Spleen (tissue), 11 donors: ENCODE measurements around the gene TCHP. TPM values are rescaled to one million over a fixed set of nuclear protein-coding genes. Genes with fewer than 3 reads are reported as not detected.

Experiments
- DNase-seq: peaks from one replicate; pipeline ENCODE4 v3.0.0-alpha.2; 2020
- H3K27ac ChIP-seq, 8 donors: fragments of 200-600 bp; sonication (generic) in 7 of 8; 1 replicate in 4 of 8; 2 replicates in 4 of 8; pipeline versions ENCODE4 v1.5.0 to v1.8.0; 2016 to 2021; ENCODE audit warnings: inconsistent platforms in 4 of 8, mild to moderate bottlenecking in 4 of 8, moderate library complexity in 1 of 8
- H3K27me3 ChIP-seq, 7 donors: fragments of 200-600 bp; sonication (generic) in 6 of 7; replicated peaks in 1 of 7; 1 replicate in 4 of 7; 2 replicates in 3 of 7; pipeline versions ENCODE4 v1.5.0 to v1.8.0; 2016 to 2021; ENCODE audit warnings: inconsistent platforms in 3 of 7, mild to moderate bottlenecking in 1 of 7
- H3K36me3 ChIP-seq, 6 donors: fragments of 200-600 bp; sonication (generic) in 5 of 6; 1 replicate in 4 of 6; 2 replicates in 2 of 6; pipeline versions ENCODE4 v1.5.0 to v1.8.0; 2016 to 2021; ENCODE audit warnings: inconsistent platforms in 2 of 6
- H3K4me1 ChIP-seq, 6 donors: fragments of 200-600 bp; sonication (generic) in 5 of 6; 1 replicate in 3 of 6; 2 replicates in 3 of 6; pipeline versions ENCODE4 v1.5.0 to v1.8.0; 2016 to 2021; ENCODE audit warnings: inconsistent platforms in 3 of 6
- H3K4me3 ChIP-seq, 8 donors: fragments of 200-600 bp; sonication (generic) in 7 of 8; 1 replicate in 4 of 8; 2 replicates in 4 of 8; pipeline versions ENCODE4 v1.5.0 to v1.8.0; 2016 to 2021; ENCODE audit warnings: inconsistent platforms in 4 of 8, mild to moderate bottlenecking in 4 of 8, moderate library complexity in 2 of 8
- H3K9me3 ChIP-seq, 8 donors: fragments of 200-600 bp; sonication (generic) in 7 of 8; 1 replicate in 4 of 8; 2 replicates in 4 of 8; pipeline versions ENCODE4 v1.5.0 to v1.8.0; 2016 to 2021; ENCODE audit warnings: inconsistent platforms in 4 of 8
- CTCF ChIP-seq, 11 experiments: fragments of 200-600 bp in 7 of 11; fragments of 450-650 bp in 4 of 11; sonication (generic) in 4 of 11; IDR thresholded peaks in 8 of 11; conservative IDR thresholded peaks in 3 of 11; 1 replicate in 7 of 11; 2 replicates in 4 of 11; pipeline versions ENCODE4 v1.4.0 to v1.8.0; 2016 to 2021; ENCODE audit warnings: antibody characterized with exemption in 11 of 11, inconsistent platforms in 4 of 11, mild to moderate bottlenecking in 1 of 11
- POLR2A ChIP-seq, 3 donors: fragments of 450-650 bp; IDR thresholded peaks; one replicate each; pipeline ENCODE4 v1.5.1; 2017; ENCODE audit warnings: antibody characterized with exemption in 3 of 3, mild to moderate bottlenecking in 1 of 3
- POLR2AphosphoS5 ChIP-seq, 3 donors: sonication (generic); formaldehyde crosslinking; IDR thresholded peaks; one replicate each; pipeline ENCODE4 v1.5.1; 2017; ENCODE audit warnings: antibody characterized with exemption in 3 of 3
- WGBS, 5 donors: extraction: QIAGEN DNeasy Blood & Tissue Kit in 3 of 5; methylation state at CpG; one replicate each; pipeline versions ENCODE4 v1.1.5 to v1.1.7; 2013 to 2018; 5-methylcytosine and 5-hydroxymethylcytosine counted together
- intact Hi-C: fragments of 100-400 bp; cut with DNase I; formaldehyde crosslinking; loops from one replicate; pipeline ENCODE4 v1.15.0; 2023; ENCODE audit warnings: low total_unique reads
- polyA plus RNA-seq, 3 donors: library from polyadenylated mRNA; stranded (reverse); fragments of 200-250 nt; gene quantifications; one replicate each; pipeline ENCODE4 v1.2.1, GENCODE V29; 2013
- total RNA-seq, 7 donors: library from RNA; depleted of rRNA in 3 of 7; stranded (reverse); fragments of >200 nt in 3 of 7; fragmentation: NEBNext Ultra II Directional in 4 of 7; extraction: Animal tissue kit (Norgen Biotek cat#: 25700) in 4 of 7; gene quantifications; one replicate each; pipeline versions ENCODE4 v1.1.0 to v1.2.1, GENCODE V29; 2016 to 2021
- donor health status: healthy with polysubstance abuse.
- donor health status: DM: no; HTN: no; CAD: no; lungs with moderate emphysema.
- donor health status: DM: no; HTN: no; CAD: no.
- donor health status: Bipolar disorder and iron deficiency.
- donor health status: healthy.
- donor health status: DM: no; HTN: no; CAD: no.
- donor health status: DM: yes; HTN: yes; CAD: no.

The TCHP gene
- total and polyA plus RNA-seq, 10 donors = 7.3 to 35.9 (median 24.5) TPM

GRCh38 chr12:109953656-109954055 is 53.6 kb downstream of the TCHP start:
- peaks cover 4 to 100% (median 93%) of the 10 kb centered on the region in 6 donors for H3K36me3 ChIP-seq
- intact Hi-C loops = no loop called here
- peak overlapping the region in 3 of 8 donors; percentile 43 to 71 (median 66) for H3K27ac ChIP-seq
- no peaks in the 10 kb centered on the region for H3K9me3 ChIP-seq
- no peak overlapping the region for H3K4me3 ChIP-seq
- H3K27me3 ChIP-seq = no peaks in the 10 kb centered on the region
- H3K4me1 ChIP-seq = peaks cover 0 to 34% (median 19%) of the 10 kb centered on the region in 6 donors
- no peak for DNase-seq
- no peak for TF ChIP-seq CTCF (IDR thresholded peaks at IDR 0.05 in 8 of 11, conservative IDR thresholded peaks at IDR 0.05 in 3 of 11)
- TF ChIP-seq POLR2A (IDR thresholded peaks at IDR 0.05) = no peak
- TF ChIP-seq POLR2AphosphoS5 (IDR thresholded peaks at IDR 0.05) = no peak
- WGBS, 5 donors = 94 to 97% (median 96%) methylated on average over 5 of the region's 5 CpGs

- Histone ChIP-seq H3K27me3 (no peaks in the 10 kb centered on the region), H3K4me3 (no peak overlapping the region), H3K4me1 (peaks cover 0 to 18% (median 10%) of the 10 kb centered on the region in 6 donors), H3K9me3 (no peaks in the 10 kb centered on the region), H3K36me3 (peaks cover 5 to 100% (median 96%) of the 10 kb centered on the region in 6 donors), H3K27ac (no peak overlapping the region)
- intact Hi-C loops = no loop called here
- TF ChIP-seq POLR2A (IDR thresholded peaks at IDR 0.05) = no peak
- TF ChIP-seq POLR2AphosphoS5 (IDR thresholded peaks at IDR 0.05) = no peak
- no peak for TF ChIP-seq CTCF (IDR thresholded peaks at IDR 0.05 in 8 of 11, conservative IDR thresholded peaks at IDR 0.05 in 3 of 11)
- no peak for DNase-seq
- WGBS, 5 donors = 96 to 99% (median 97%) methylated on average over 7 of the region's 7 CpGs
Measured at GRCh38 chr12:109958374-109958773, 58.3 kb downstream of the TCHP start.

- no peaks in the 10 kb centered on the region for H3K27me3 ChIP-seq
- peaks cover 0 to 25% (median 16%) of the 10 kb centered on the region in 6 donors for H3K4me1 ChIP-seq
Measured at GRCh38 chr12:109959411-109960093, 59.5 kb downstream of the TCHP start.

More at GRCh38 chr12:109959411-109960093, 59.5 kb downstream of the TCHP start:
- TF ChIP-seq POLR2A (IDR thresholded peaks at IDR 0.05) = no peak
- TF ChIP-seq CTCF (IDR thresholded peaks at IDR 0.05 in 8 of 11, conservative IDR thresholded peaks at IDR 0.05 in 3 of 11) = no peak
- no peak for TF ChIP-seq POLR2AphosphoS5 (IDR thresholded peaks at IDR 0.05)
- Histone ChIP-seq H3K4me3 (no peak overlapping the region), H3K9me3 (no peaks in the 10 kb centered on the region), H3K27ac (no peak overlapping the region), H3K36me3 (peaks cover 5 to 100% (median 90%) of the 10 kb centered on the region in 6 donors)
- intact Hi-C loops = no loop called here
- WGBS, 5 donors = 95 to 98% (median 98%) methylated on average over 8 of the region's 8 CpGs
- DNase-seq = no peak
